ENCODE data around the gene DENND10.

DNA sequence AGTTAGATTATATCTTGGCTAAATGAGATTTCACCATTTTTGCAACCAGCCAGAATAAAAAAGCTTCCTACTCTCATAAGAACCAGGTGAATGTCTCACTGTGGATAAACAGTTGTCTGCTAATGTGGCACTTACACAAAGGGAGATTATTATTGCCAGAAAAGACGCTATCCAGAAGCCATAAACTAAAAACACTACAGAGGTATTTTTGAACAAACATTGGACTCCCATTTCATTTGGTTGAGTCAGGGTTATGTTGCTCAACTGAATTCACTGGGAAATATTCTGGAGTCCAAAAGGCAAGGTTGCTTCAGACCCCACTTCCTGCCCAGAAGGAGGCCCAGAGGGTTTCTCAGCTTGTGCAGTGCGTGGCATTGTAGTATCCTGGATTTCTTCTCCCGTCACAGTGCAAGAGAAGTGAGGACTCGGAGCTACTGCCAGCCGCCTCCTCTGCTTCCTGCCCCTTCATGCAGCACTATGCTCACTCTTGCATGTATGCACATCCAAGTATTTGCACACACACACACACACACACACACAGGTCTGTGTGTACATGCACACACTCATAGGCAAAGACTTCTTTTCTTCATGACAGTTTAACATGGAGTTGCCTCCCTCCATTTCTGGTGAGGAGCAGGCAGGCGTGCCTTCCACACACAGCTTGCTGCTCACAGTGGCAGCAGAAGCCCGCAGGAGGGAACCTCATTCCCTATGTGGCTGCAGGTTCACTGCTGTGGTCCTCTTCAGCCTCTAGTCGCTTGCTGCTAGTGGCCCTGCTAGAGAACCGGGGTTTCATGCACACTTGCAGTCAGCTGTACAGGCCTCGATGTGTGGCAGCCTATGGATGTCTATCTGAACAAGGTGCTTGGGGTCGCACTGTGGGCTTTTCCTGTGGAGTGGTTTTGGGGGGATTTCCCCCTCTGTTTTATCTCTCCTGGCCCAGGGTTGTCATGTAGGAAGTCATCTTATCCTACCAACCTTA, 10.1 kb downstream of the DENND10 start:
- TF ChIP-seq CTCF (conservative IDR thresholded peaks at IDR 0.05 in 1 of 2, IDR thresholded peaks at IDR 0.05 in 1 of 2; ENCODE audit: low read depth in 1 of 2, low read length in 2 of 2) (no peak), EZH2 (IDR thresholded peaks at IDR 0.05; ENCODE audit: low read length, missing control alignments) (no peak)

All from fibroblast of lung (primary cell).